Measurements from ENCODE around the gene SVOP.
"Not testable (repeated sequence)": the region's sequence is repeated elsewhere in the genome, so short reads cannot be mapped to it uniquely, and the experiment has no call there.

Gene SVOP

GRCh38 chr12:108865169-108865568, 155.7 kb downstream of the SVOP start:
- H3K4me3 ChIP-seq (ENCODE audit: low read depth, low read length) = no peak overlapping the region
- no peak for TF ChIP-seq CTCF (IDR thresholded peaks at IDR 0.05; ENCODE audit: low read depth, low read length)

GRCh38 chr12:108862588-108862959, 158.3 kb downstream of the SVOP start:
- no peak overlapping the region for H3K4me3 ChIP-seq (ENCODE audit: low read depth, low read length)
- no peak for TF ChIP-seq CTCF (IDR thresholded peaks at IDR 0.05; ENCODE audit: low read depth, low read length)

GRCh38 chr12:108861878-108862587, 158.8 kb downstream of the SVOP start:
- no peak overlapping the region for H3K4me3 ChIP-seq (ENCODE audit: low read depth, low read length)
- TF ChIP-seq CTCF (IDR thresholded peaks at IDR 0.05; ENCODE audit: low read depth, low read length) = no peak

GRCh38 chr12:108860443-108860842, 160.4 kb downstream of the SVOP start:
- no peak for TF ChIP-seq CTCF (IDR thresholded peaks at IDR 0.05; ENCODE audit: low read depth, low read length)
- H3K4me3 ChIP-seq (ENCODE audit: low read depth, low read length) = no peak overlapping the region

GRCh38 chr12:108859923-108860291, 161.0 kb downstream of the SVOP start:
- TF ChIP-seq CTCF (IDR thresholded peaks at IDR 0.05; ENCODE audit: low read depth, low read length) = no peak
- H3K4me3 ChIP-seq (ENCODE audit: low read depth, low read length) = no peak overlapping the region

- not testable (repeated sequence) for H3K4me3 ChIP-seq (ENCODE audit: low read depth, low read length)
These were observed 161.5 kb downstream of the SVOP start for GRCh38 chr12:108859141-108859922.

- H3K4me3 ChIP-seq (ENCODE audit: low read depth, low read length) = no peak overlapping the region; the same call in 1 of the 2 replicates
- TF ChIP-seq CTCF (IDR thresholded peaks at IDR 0.05; ENCODE audit: low read depth, low read length) = no peak
These were observed 162.4 kb downstream of the SVOP start for GRCh38 chr12:108858311-108859074.
